Esophagus (tissue), 2 donors: Measurements from ENCODE around the gene PCGF1. TPM values are rescaled to one million over a fixed set of nuclear protein-coding genes. Genes with fewer than 3 reads are reported as not detected.

Source experiments
- polyA plus RNA-seq, 2 donors: library from polyadenylated mRNA; stranded (reverse); fragments of 200-250 nt; gene quantifications; one replicate each; pipeline ENCODE4 v1.2.3, GENCODE V29; 2013
- donor health status: healthy with polysubstance abuse.
- donor health status: Bipolar disorder and iron deficiency.

PCGF1 gene
- polyA plus RNA-seq, 2 donors = 16.1 to 18.2 TPM

Other genes with a start within 250 kb of the PCGF1 start
- under 1 TPM; 0.28 to 0.33 TPM for gene SLC4A5, start 164.3 kb downstream of the PCGF1 start, polyA plus RNA-seq
- gene DCTN1, start 127.4 kb downstream of the PCGF1 start, polyA plus RNA-seq = 10 to 100 TPM; 60.8 to 83.3 TPM
- gene C2orf81, start 86.1 kb downstream of the PCGF1 start, polyA plus RNA-seq = under 1 TPM; 0.81 to 0.92 TPM
- gene WDR54, start 86.0 kb downstream of the PCGF1 start, polyA plus RNA-seq = 1 to 10 TPM; 3.5 to 5.4 TPM
- 10 to 100 TPM; 20.2 to 20.8 TPM for gene RTKN, start 65.8 kb downstream of the PCGF1 start, polyA plus RNA-seq
- 10 to 100 TPM; 33.4 to 44.9 TPM for gene INO80B, start 52.6 kb downstream of the PCGF1 start, polyA plus RNA-seq
- gene WBP1, start 49.3 kb downstream of the PCGF1 start, polyA plus RNA-seq = 10 to 100 TPM; 41.3 to 50.1 TPM
- 10 to 100 TPM; 21.3 to 26.8 TPM for gene MOGS, start 42.3 kb downstream of the PCGF1 start, polyA plus RNA-seq
- gene MRPL53, start 35.0 kb downstream of the PCGF1 start, polyA plus RNA-seq = 10 to 100 TPM; 60.6 to 72.3 TPM
- 10 to 100 TPM in 1 of 2 donors, 1 to 10 TPM in 1; 4.3 to 10.3 TPM for gene CCDC142, start 24.7 kb downstream of the PCGF1 start, polyA plus RNA-seq
- gene TTC31, start 24.6 kb downstream of the PCGF1 start, polyA plus RNA-seq = 10 to 100 TPM in 1 of 2 donors, 1 to 10 TPM in 1; 9.7 to 13.4 TPM
- under 1 TPM; 0.12 to 0.18 TPM for gene LBX2, start 8.1 kb downstream of the PCGF1 start, polyA plus RNA-seq
- under 1 TPM in 1 of 2 donors, not detected in 1; 0.01 TPM for gene TLX2, start 6.8 kb upstream of the PCGF1 start, polyA plus RNA-seq
- 1 to 10 TPM; 3.4 to 7.3 TPM for gene DQX1, start 18.5 kb upstream of the PCGF1 start, polyA plus RNA-seq
- gene AUP1, start 22.0 kb upstream of the PCGF1 start, polyA plus RNA-seq = 100 to 1,000 TPM; 116 to 186 TPM
- gene HTRA2, start 22.2 kb upstream of the PCGF1 start, polyA plus RNA-seq = 10 to 100 TPM; 15.8 to 21.0 TPM
- under 1 TPM; 0.71 to 0.79 TPM for gene LOXL3, start 46.2 kb upstream of the PCGF1 start, polyA plus RNA-seq
- 1 to 10 TPM; 1.6 to 2.5 TPM for gene DOK1, start 47.0 kb upstream of the PCGF1 start, polyA plus RNA-seq
- gene M1AP, start 140.6 kb upstream of the PCGF1 start, polyA plus RNA-seq = under 1 TPM; 0.04 to 0.10 TPM
- under 1 TPM; 0.55 to 0.59 TPM for gene SEMA4F, start 146.6 kb upstream of the PCGF1 start, polyA plus RNA-seq